Epithelial cell of proximal tubule (primary cell): Measurements from ENCODE around the gene SAV1. TPM values are rescaled to one million over a fixed set of nuclear protein-coding genes. Genes with fewer than 3 reads are reported as not detected.
A peak's percentile ranks its signal among the peaks of the same experiment; 100 is the strongest.
"Not testable (repeated sequence)": the region's sequence is repeated elsewhere in the genome, so short reads cannot be mapped to it uniquely, and the experiment has no call there.

ENCODE experiments used
- DNase-seq: peaks from one replicate; pipeline ENCODE4 v3.0.0-alpha.2; 2011; ENCODE audit warnings: low read depth
- H3K4me3 ChIP-seq: 2 replicates; pipeline ENCODE4 v1.5.1; 2011; ENCODE audit warnings: low read depth, mild to moderate bottlenecking, low read length
- CTCF ChIP-seq: conservative IDR thresholded peaks from 2 replicates; pipeline ENCODE4 v1.5.1; 2012; ENCODE audit warnings: low read depth, mild to moderate bottlenecking, low read length
- total RNA-seq: library from RNA; depleted of rRNA; stranded (reverse); fragments of >200 nt; gene quantifications from 2 replicates; pipeline ENCODE4 v1.2.3, GENCODE V29; 2015

The SAV1 gene
- total RNA-seq, 1 donor from 2014 or later: 32.6 TPM

- no peak for DNase-seq
- no peak for TF ChIP-seq CTCF
- no peak overlapping the region for H3K4me3 ChIP-seq
These were observed 33.0 kb downstream of the SAV1 start for GRCh38 chr14:50635141-50635540.

GRCh38 chr14:50633954-50634353 is 34.2 kb downstream of the SAV1 start:
- no peak overlapping the region for H3K4me3 ChIP-seq
- no peak for DNase-seq
- TF ChIP-seq CTCF: no peak

GRCh38 chr14:50631408-50631821 is 36.7 kb downstream of the SAV1 start:
- TF ChIP-seq CTCF: no peak
- no peak for DNase-seq
- no peak overlapping the region for H3K4me3 ChIP-seq

GRCh38 chr14:50624947-50625346 is 43.2 kb downstream of the SAV1 start:
- not testable (repeated sequence) for H3K4me3 ChIP-seq, DNase-seq

GRCh38 chr14:50624447-50624846 is 43.7 kb downstream of the SAV1 start:
- no peak overlapping the region for H3K4me3 ChIP-seq
- TF ChIP-seq CTCF: no peak
- no peak for DNase-seq

- H3K4me3 ChIP-seq: no peak overlapping the region
- TF ChIP-seq CTCF: no peak
- DNase-seq: no peak
These were observed 45.1 kb downstream of the SAV1 start for GRCh38 chr14:50622978-50623377.

- no peak for TF ChIP-seq CTCF
- no peak for DNase-seq
- no peak overlapping the region for H3K4me3 ChIP-seq
These were observed 47.8 kb downstream of the SAV1 start for GRCh38 chr14:50620341-50620740.

GRCh38 chr14:50619569-50620141 is 48.5 kb downstream of the SAV1 start:
- peak; percentile 70 for TF ChIP-seq CTCF
- H3K4me3 ChIP-seq: no peak overlapping the region
- DNase-seq: peak; percentile 2
